Measurements from ENCODE around the gene DIO1.
"Not testable (repeated sequence)": the region's sequence is repeated elsewhere in the genome, so short reads cannot be mapped to it uniquely, and the experiment has no call there.

DNA sequence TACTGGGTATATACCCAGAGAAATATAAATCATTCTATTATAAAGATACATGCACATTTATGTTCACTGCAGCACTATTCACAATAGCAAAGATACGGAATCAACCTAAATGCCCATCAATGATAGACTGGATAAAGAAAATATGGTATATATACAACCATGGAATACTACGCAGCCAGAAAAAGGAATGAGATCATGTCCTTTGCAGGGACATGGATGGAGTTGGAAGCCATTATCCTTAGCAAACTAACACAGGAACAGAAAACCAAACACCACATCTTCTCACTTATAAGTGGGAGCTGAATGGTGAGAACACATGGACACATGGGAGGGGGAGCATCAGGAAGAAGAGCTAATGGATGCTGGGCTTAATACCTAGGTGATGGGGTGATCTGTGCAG is 12.1 kb upstream of the DIO1 start:
- TF ChIP-seq, protein P1, sequence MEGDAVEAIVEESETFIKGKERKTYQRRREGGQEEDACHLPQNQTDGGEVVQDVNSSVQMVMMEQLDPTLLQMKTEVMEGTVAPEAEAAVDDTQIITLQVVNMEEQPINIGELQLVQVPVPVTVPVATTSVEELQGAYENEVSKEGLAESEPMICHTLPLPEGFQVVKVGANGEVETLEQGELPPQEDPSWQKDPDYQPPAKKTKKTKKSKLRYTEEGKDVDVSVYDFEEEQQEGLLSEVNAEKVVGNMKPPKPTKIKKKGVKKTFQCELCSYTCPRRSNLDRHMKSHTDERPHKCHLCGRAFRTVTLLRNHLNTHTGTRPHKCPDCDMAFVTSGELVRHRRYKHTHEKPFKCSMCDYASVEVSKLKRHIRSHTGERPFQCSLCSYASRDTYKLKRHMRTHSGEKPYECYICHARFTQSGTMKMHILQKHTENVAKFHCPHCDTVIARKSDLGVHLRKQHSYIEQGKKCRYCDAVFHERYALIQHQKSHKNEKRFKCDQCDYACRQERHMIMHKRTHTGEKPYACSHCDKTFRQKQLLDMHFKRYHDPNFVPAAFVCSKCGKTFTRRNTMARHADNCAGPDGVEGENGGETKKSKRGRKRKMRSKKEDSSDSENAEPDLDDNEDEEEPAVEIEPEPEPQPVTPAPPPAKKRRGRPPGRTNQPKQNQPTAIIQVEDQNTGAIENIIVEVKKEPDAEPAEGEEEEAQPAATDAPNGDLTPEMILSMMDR (IDR thresholded peaks at IDR 0.05), result not testable (repeated sequence)
- TF ChIP-seq POLR2AphosphoS5 (IDR thresholded peaks at IDR 0.05), result not testable (repeated sequence)

Data from stomach (tissue), 4 donors.